22Rv1 (cell line): Measurements from ENCODE around the gene KATNAL2.

Experiments
- ZFX ChIP-seq: fragments of 450-650 bp; IDR thresholded peaks from 2 replicates; pipeline ENCODE4 v1.6.1; 2017; ENCODE audit warnings: antibody characterized with exemption, borderline replicate concordance
- TF ChIP-seq, protein P1 (sequence below): fragments of 450-650 bp; IDR thresholded peaks from 2 replicates; pipeline ENCODE4 v1.5.1; 2017; ENCODE audit warnings: mild to moderate bottlenecking

DNA sequence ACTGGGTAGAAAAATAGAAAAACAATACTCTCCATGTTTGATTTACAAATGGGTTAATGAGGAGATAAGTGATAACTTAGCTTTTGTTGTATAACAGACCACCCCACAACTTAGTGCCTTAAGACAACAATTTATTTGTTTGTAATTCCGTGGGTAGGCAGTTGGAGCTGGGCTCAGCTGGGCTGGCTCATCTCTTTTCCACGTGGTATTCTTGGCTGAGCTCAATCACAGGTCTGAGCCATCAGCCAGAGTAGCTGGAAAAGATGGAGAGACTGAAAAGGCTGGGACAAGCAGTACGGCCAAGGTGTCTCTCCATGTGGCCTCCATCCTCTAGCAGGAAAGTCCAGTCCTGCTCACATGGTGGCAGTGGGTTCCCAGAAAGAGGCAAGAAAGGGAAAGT lies 150.2 kb downstream of the KATNAL2 start:
- TF ChIP-seq, protein P1, sequence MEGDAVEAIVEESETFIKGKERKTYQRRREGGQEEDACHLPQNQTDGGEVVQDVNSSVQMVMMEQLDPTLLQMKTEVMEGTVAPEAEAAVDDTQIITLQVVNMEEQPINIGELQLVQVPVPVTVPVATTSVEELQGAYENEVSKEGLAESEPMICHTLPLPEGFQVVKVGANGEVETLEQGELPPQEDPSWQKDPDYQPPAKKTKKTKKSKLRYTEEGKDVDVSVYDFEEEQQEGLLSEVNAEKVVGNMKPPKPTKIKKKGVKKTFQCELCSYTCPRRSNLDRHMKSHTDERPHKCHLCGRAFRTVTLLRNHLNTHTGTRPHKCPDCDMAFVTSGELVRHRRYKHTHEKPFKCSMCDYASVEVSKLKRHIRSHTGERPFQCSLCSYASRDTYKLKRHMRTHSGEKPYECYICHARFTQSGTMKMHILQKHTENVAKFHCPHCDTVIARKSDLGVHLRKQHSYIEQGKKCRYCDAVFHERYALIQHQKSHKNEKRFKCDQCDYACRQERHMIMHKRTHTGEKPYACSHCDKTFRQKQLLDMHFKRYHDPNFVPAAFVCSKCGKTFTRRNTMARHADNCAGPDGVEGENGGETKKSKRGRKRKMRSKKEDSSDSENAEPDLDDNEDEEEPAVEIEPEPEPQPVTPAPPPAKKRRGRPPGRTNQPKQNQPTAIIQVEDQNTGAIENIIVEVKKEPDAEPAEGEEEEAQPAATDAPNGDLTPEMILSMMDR, result no peak
- TF ChIP-seq ZFX, result no peak
